Tibial nerve (tissue), 4 donors: ENCODE data around the gene ANXA11.

ENCODE experiments used
- EP300 ChIP-seq, 2 donors: sonication (generic); formaldehyde crosslinking; IDR thresholded peaks; one replicate each; pipeline ENCODE4 v1.6.1; 2017; ENCODE audit warnings: antibody characterized with exemption in 2 of 2, mild to moderate bottlenecking in 1 of 2
- POLR2A ChIP-seq, 2 donors: fragments of 450-650 bp; IDR thresholded peaks; one replicate each; pipeline ENCODE4 v1.6.1; 2017; ENCODE audit warnings: antibody characterized with exemption in 2 of 2, mild to moderate bottlenecking in 2 of 2, moderate library complexity in 2 of 2
- TF ChIP-seq, protein P1 (sequence below), 5 experiments: fragments of 200-600 bp in 3 of 5; fragments of 450-650 bp in 2 of 5; sonication (generic) in 3 of 5; IDR thresholded peaks; one replicate each; pipeline ENCODE4 v1.5.1; 2016 to 2019; ENCODE audit warnings: antibody characterized with exemption in 5 of 5, mild to moderate bottlenecking in 3 of 5, moderate library complexity in 2 of 5

DNA sequence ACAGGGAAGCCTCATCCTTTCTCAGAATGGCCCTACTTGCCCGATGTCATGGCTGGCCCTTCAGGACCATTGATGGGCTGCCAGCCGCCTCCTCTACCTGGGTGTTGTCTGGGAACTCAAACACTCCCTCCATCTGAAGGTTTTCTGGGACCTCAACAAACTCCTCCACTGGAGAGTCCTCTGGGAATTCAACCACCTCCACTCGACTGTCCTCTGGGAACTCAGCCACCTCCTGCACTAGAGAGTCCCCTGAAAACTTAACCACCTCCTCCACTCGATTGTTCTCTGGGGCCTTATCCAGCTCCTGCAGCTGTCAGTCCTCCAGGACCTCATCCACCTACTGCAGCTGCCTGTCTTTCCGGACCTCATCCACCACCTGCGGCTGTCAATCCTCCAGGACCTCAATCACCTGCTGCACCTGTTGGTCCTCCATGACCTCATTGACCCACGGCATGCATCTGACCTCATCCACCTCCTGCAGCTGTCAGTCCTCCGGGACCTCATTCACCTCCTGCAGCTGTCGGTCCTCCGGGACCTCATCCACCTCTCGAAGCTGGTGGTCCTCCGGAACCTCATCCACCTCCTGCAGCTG lies 47.1 kb upstream of the ANXA11 start:
- TF ChIP-seq, protein P1, sequence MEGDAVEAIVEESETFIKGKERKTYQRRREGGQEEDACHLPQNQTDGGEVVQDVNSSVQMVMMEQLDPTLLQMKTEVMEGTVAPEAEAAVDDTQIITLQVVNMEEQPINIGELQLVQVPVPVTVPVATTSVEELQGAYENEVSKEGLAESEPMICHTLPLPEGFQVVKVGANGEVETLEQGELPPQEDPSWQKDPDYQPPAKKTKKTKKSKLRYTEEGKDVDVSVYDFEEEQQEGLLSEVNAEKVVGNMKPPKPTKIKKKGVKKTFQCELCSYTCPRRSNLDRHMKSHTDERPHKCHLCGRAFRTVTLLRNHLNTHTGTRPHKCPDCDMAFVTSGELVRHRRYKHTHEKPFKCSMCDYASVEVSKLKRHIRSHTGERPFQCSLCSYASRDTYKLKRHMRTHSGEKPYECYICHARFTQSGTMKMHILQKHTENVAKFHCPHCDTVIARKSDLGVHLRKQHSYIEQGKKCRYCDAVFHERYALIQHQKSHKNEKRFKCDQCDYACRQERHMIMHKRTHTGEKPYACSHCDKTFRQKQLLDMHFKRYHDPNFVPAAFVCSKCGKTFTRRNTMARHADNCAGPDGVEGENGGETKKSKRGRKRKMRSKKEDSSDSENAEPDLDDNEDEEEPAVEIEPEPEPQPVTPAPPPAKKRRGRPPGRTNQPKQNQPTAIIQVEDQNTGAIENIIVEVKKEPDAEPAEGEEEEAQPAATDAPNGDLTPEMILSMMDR (IDR thresholded peaks at IDR 0.05): no peak
- no peak for TF ChIP-seq EP300 (IDR thresholded peaks at IDR 0.05)
- TF ChIP-seq POLR2A (IDR thresholded peaks at IDR 0.05): no peak
